GDM1 (cell line): ENCODE measurements around the gene AUTS2.

Source experiments
- DNase-seq: peaks from one replicate; lab custom pipeline; 2025; lab: John Stamatoyannopoulos, UW

AUTS2 gene

DNA sequence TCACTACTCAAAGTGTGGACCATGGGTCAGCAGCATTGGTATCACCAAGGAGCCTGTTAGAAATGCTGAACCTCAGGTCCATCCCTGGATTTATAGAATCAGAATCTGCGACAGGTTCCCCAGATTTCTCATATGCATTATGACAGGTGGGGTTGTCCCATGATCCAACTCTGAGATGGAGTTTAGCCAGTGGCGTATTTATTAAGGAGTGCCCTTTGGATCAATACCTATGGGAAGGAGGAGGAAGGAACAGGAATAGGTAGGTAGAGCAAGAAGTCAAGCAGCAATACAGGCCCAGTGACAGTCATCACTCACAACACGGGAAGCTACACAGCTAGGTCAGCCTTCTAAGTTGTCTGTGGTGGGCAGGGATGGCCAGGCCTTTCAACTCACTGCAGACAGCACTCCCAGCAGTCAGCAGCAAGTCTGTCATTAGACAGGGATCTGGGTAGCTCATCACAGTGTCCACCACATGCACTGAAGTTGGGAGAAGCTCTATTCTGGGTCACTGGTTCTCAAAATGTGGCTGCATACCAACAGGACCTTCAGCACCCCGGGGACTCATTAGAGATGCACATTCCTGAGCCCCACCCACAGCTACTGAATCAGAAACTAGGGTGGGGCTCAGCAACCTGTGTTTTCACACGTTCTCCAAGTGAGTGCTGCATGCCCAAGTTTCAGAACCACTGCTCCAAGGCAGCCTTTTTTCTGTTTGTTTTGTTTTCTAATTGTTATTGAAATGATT lies 1001.3 kb downstream of the AUTS2 start:
- no peak for DNase-seq

GRCh38 chr7:70600993-70601392 lies 1002.7 kb downstream of the AUTS2 start:
- no peak for DNase-seq

DNA sequence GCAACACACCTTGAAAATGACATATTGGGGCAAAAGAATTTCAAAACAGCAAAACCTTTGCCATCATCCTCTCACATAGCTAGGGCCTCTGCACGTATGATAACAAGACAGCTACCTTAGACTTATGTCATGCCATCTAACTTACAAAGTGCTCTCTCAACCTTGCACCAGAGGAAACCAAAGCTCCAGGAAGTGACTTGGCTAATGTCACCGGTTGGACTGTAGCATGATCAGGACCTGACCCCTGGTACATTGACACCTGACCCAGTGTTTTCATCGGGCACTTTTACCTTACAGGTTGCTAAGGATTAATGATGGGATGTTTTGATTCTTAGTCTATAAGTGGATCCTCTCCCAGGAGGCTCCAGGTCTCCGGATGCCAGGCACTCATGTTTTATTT lies 1003.8 kb downstream of the AUTS2 start:
- DNase-seq: no peak

DNA sequence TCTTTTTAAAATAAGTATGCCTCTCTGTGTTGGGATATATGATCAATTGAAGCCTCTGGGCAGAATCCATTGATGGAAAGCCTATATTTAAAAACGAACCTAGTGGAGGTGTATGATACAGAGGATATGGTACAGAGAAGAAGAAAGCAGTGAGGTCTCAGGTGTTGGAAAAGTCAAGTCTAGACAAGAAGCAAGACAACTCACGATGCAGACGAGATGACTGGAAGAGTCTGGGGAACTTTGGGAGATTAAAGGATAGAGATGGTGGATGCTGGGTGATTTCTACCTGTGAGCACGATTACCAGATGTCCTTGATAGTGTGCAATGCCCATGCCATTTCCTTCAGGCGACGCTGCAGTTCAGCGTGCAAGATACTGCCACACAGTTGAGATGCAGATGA lies 1009.0 kb downstream of the AUTS2 start:
- no peak for DNase-seq

- no peak for DNase-seq
Measured at GRCh38 chr7:70607759-70608158, 1009.5 kb downstream of the AUTS2 start.

GRCh38 chr7:70608229-70608628 lies 1010.0 kb downstream of the AUTS2 start:
- no peak for DNase-seq

GRCh38 chr7:70612811-70613210 lies 1014.5 kb downstream of the AUTS2 start:
- DNase-seq: no peak

DNA sequence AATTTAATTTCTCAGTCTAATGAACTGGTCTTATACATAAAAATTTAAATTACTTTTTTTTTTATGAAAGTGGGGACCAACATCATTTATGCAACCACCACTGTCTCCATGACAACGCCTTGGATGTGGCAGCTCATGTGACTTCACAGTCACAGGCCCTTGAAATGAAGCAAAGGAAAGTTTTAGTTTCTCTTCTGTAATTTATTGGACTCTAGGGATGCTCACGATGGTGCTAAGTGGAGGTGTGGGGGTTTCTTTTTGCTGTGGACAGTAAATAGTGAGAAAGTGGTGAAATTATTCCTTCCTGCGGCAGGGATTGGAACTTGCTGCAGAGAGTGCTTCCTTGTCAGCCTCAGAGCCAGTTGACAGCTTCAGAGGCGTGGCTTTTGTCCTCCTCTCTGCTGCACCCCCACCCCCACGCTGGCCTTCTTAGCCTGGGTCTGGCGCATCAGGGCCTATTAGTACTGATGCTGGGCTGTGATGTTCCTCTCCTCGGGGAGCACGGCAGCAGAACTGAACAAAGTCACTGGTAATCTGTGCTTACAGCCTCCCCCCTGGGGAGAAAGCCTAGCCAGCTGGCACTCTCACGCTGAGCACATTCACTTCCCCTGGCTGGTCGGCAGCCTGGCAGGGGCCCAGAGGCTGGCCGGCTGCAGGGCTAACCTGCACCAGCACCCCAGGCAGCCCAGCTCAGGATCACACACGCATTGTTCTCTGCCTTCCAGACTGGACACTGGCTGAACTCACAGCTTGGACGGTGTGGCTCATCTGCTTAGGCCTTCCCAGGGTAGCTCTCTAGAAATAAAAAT lies 1016.2 kb downstream of the AUTS2 start:
- DNase-seq: no peak

DNA sequence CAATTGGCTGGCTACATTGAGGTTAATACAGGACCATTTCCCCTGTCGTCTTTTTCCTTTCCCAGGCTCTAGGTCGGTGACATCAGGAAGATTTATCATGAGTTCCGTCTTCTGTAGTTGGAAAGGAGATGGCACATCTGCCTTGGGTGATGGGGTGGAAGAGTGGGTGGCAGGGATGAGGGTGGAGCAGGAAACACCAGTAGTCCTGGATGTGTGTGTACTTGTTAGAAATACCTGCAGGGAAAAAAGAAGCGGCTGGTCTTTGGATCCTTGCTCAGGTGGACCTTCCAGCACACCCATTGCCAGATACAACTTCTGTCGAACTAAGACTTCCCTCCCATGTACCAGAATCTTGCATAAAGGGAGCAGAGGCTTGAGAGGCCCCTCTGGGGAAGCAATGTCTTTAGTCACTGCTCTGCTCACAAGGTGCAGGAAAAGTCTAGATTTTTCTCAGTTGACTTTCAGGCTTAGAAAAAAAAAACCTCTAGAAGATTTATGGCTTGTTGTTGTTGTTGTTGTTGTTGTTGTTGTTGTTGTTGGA lies 1016.9 kb downstream of the AUTS2 start:
- no peak for DNase-seq

- DNase-seq: no peak
Measured at GRCh38 chr7:70616211-70616610, 1017.9 kb downstream of the AUTS2 start.

- no peak for DNase-seq
Measured at GRCh38 chr7:70616821-70617220, 1018.5 kb downstream of the AUTS2 start.

DNA sequence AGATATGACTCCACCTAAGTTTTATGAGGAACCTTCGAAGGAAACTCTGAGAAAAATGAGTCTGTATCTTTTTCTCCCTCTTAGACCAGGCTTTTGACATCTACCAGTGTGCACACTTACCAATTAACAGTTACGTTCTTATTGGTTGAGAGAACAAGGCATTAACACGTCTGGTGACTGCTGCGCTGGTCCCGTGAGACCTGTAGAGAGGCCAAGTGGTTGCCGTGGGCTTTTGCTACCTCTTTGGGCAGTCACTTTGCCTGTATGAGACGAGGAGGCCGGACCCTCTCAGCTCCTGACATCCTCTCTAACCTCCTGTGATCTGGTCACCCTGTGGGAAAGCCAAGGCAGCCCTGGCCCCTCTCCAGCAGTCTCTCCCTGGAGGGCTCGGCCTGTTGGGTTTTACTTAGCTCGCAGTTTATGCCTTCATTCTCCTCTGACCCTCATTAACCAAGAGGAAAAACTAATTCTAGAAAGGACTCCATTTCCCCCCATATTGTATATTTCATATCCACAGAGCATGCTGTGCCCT lies 1019.8 kb downstream of the AUTS2 start:
- no peak for DNase-seq

- DNase-seq: no peak
Measured at GRCh38 chr7:70619130-70619529, 1020.9 kb downstream of the AUTS2 start.

DNA sequence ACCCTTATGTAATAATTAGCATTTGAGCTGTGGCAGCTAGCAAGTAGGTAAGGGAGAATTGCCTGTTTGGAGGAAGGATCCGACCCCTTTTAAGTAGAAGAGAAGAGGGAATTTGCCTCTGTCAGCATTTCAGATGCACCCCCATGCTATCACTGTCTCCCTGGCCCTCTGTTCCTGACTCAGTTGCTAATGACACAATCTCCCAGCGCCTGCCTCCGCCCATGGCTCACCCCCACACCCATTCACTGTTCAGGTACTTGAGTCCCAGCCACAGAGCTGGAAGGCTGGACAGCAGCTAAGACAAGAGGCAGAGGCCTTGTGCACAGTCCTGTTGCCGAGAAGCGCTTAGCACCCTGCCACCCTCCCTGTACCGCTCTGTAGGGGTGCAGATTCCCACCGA lies 1021.4 kb downstream of the AUTS2 start:
- no peak for DNase-seq

DNA sequence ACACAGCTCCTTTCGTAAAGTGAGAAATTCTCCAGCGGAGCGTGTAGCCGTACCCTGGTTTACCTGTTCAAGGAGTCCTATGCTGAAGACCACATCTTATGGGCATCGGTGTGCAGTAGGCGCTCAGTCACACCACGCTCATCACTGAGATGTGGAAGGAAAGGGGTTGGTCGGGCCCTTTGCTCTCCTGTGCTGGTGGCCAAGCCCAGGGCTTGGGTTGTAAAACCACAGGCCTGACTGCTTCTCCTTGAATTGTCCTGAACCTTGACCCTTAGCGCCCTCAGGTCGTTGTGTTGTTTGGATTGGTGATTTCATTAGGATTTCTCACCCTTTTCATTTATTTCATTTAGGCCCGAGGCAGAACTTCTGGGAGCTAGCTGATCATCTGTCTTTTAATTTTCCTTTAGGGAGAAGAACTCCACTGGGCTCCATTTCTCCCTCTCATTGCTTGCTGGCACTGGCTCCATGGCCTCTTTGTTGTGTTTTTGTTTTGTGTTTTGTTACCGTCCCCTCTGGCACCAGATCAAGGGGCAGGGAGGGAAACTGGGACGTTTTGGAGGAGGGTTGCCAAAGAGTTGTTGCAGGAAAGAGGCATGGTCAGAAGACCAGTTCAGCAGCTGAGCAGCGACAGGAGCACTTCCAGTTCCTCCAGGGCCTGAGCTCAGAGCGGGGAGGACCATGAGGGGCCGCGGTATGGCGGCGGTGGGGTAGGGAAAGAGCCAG lies 1022.2 kb downstream of the AUTS2 start:
- no peak for DNase-seq

DNA sequence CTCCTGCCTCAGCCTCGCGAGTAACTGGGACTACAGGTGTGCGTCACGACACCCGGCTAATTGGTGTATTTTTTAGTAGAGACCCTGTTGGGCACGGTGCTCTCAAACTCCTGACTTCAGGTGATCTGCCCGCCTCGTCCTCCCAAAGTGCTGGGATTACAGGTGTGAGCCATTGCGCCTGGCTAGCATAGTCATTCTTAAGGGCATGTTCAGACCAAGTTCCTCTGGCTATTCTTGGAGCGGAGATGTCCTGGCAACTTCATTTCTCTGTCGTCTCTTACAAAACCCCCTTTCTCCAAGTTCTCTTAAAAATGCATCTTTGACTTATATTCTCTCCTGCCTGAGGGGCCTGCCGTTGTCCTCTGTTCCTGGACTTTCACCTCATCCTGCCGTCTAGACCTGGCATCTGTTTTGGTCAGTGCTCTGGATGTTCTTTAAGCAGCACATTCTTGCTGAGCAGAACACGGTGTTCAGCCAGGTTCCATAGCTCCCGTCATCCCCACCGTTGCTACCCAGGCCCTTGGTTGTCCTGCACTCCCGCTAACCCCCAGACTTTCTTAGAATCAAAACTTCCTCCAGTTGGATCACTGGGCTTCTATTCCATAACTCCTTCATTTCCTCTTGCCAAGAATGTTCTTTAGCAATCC lies 1023.8 kb downstream of the AUTS2 start:
- DNase-seq: no peak

DNA sequence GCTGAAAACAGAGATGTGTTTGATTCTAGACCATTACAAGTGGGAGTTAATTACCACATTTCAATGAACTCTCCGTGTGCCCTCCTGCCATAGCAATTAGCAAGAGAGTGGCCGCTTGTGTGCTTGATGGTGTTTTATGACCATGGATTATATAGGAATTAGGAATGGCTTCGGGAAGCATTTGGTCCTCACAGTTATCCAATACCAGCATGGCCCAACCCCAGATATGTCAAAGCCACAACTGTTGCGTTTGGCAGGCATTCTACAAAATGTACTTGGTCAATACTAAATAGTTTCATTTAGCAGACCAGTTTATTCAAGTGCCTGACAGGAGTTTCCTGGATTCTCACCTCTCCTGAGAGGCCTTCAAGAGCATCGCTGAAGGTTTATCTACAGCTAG lies 1024.7 kb downstream of the AUTS2 start:
- no peak for DNase-seq

- no peak for DNase-seq
Measured at GRCh38 chr7:70624500-70625103, 1026.3 kb downstream of the AUTS2 start.

DNA sequence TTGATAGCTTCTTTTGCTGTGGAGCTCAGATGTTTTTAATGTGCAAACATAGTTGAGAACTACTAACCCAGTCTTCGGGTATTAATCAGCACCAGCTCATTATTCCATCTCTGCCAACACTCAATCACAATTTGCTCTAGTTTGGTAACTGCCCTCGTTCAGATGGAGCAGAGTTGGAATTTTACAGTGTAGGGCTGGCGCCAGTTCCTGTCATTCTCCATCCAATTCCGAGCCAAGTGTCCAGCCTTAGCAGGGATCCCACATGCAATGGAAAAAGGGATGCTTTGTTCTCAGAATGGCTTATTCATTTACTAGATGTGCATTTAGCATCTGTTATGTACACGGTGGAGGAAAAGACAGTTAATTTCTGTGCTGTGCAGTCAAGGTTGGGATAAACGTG lies 1029.2 kb downstream of the AUTS2 start:
- DNase-seq: no peak

DNA sequence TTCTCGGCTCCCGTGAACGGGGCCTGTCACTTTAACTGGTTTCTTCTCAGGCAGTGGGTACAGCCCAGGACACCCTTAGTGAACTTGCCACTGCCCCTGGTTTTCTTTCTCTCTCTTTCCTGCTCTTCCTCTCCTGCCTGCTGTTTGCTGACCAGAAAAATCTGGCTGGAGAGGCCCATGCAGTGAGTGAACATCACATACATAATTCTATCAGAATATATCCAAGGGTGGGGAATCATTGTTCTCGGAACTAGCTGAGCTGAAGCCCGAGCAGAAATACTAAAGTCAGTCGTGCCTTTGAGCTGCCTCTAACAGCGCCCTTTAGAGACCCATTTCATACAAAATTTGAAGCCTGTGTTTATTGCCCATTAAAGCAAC lies 1032.2 kb downstream of the AUTS2 start:
- DNase-seq: no peak

- no peak for DNase-seq
Measured at GRCh38 chr7:70630818-70631457, 1032.7 kb downstream of the AUTS2 start.
